Activated CD4-positive, alpha-beta T cell treated with anti-CD3 and anti-CD28 coated beads for 1 hour (primary cell): ENCODE measurements around the gene REX1BD.
"Not testable (repeated sequence)": the region's sequence is repeated elsewhere in the genome, so short reads cannot be mapped to it uniquely, and the experiment has no call there.

ENCODE experiments used
- DNase-seq: peaks from one replicate; pipeline ENCODE4 v3.0.0-alpha.2; 2020

REX1BD gene

DNA sequence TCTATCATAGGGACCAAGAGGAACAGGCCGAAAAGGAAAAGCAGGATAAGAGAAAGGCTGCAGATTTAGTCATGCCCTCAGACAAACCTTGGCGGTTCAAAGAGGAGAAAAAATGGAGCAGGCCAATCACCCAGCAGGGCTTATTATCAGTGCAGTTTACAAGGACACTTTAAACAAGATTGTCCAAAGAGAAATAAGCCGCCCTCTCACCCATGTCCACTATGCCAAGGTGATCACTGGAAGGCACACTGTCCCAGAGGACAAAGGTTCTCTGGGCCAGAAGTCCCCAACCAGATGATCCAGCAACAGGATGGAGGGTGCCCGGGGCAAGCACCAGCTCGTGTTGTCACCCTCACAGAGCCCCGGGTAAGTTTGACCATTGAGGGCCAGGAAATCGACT lies 8.3 kb upstream of the REX1BD start:
- no peak for DNase-seq

DNA sequence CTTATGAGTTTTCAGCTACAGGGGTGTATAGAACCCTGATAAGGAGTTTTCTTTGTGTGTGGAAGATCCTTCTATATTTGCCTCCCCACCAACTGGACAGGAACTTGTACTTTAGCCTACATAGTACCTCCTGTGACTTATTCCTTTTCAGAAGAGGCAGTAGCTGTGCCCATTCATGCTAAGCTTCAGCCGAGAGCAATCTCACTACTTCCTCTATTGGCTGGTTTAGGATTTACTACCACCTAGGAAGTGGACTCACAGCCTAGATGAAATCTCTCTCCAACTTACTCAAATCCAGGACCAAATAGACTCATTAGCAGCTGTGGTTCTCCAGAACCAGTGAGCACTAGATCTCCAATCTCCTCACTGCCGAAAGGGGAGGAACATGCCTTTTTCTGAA lies 2.3 kb upstream of the REX1BD start:
- DNase-seq = no peak

DNA sequence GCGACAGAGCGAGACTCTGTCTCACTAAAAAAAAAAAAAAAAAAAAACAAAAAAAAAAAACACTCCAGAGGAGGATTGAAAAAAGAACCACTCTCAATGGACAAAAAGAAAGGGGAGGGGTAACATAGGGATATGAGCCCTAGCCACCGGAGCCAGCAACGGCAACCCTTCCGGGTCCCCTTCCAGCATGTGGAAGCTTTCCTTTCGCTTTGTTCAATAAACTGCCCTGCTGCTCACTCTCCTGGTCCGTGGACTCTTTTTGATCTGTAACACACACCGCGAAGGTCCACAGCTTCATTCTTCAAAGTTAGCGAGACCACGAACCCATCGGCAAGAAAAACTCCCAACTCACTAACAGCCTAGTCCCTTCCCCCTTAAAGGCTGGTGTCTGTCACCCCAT lies 1.0 kb upstream of the REX1BD start:
- DNase-seq = no peak

DNA sequence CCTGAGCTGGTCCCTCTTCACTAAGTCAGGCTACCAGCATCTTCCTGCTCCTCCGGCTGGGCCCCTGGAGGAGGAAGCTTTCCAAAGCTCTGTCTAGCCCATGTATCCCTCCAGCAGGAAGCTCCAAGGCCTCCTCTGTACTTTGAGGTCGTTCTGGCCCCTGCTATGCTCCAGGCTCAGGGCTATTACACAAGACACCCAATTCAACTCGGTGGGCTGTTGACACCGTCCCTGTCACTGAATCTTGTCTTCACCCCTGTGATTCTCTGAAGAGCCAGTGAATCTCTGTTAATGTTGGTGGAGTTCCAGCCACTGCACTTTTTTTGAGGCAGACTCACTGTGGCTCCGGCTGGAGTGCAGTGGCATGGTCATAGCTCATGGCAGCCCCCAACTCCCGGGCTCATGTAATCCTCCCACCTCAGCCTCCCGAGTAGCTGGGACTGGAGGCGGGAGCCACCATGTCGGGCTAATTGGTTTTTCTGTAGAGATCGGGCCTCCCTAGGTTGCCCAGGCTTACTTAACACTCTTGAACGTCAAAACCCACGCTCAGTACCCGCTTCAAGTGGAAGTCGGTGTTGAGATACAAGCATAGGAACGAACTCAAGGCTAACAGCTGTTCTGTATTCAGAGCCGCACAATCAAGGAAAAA lies 512 bp upstream of the REX1BD start:
- DNase-seq = no peak

DNA sequence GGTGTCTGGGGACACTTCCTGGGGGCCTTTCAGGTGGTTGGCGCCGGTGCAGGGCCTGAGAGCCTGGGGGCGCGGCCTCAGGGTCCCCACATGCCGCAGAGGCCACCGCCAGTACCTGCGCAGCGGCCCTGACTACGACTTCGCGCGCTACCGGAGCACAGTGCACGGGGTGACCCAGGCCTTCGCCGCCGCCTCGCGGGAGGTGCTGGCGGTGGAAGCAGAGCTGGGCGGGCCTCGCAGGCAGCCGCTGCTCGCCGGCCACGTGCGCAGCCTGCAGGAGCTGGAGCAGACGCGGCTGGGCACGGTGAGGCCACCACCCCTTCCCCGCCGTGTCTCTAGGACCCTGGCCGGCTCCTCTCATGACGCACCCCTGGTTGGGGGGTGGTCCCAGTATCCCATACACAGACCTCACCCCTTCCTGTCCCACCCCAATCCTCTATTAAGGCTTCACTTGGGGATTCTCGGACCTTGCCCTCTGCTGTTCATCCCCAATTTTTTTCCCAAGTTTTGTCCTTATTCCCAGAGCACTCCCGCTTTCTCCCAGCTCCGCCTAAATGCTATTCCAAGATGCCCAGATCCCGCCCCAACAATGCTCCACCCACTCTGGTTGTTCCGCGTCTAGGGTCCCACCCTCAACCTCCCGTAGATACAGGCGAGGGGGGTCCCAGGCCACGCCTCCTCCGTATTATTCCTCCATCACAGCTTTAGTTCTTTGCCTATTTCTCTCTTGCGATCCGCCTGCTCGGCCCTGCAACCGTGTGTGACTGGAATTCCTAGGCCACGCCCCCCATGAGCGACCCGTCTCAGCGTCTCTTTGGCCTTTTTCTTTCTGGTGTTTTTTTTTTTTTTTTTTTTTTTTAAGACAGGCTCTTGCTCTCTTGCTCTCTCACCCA lies 1.0 kb downstream of the REX1BD start:
- peak; percentile 56 for DNase-seq

DNA sequence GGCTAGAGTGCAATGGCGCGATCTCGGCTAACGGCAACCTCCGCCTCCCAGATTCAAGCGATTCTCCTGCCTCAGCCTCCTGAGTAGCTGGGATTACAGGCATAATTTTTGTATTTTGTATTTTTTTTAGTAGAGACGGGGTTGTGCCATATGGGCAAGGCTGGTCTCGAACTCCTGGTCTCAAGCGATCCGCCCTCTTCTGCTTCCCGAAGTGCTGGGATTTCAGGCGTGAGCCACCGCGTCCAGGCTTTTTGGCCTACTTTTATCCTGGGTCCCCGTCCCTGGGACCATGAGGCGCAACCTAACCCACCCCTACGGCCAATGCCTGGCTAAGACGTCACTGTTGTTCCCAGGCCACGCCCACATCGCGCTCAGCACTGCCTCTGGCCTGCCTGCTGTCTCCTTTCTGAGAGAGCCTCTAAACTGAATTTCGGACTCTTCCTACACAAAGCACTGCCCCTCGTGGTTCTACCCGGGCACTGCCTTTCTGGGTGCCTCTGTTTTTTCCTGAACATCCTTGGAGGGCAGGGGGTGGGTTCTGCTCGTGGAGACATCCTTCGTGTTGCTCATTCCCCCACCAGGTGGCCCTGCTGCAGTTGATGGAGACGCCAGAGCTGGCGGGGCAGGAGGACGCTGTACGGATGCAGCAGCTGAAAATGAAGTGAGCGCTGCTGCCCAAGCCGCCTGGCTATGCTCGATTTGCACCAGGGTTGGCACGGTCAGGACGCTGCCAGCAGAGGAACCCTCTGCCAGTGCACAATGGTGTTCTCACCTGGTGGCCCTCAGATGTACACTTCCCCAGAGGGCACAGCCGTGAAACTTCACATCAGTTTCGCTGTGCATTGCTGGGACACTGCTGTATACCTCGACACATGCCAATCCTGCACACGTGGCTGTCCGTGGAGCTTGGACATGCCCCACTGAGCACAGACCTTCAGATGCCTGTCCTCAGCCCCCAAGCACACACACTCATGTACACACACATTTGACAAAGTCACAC lies 2.0 kb downstream of the REX1BD start:
- DNase-seq = no peak

DNA sequence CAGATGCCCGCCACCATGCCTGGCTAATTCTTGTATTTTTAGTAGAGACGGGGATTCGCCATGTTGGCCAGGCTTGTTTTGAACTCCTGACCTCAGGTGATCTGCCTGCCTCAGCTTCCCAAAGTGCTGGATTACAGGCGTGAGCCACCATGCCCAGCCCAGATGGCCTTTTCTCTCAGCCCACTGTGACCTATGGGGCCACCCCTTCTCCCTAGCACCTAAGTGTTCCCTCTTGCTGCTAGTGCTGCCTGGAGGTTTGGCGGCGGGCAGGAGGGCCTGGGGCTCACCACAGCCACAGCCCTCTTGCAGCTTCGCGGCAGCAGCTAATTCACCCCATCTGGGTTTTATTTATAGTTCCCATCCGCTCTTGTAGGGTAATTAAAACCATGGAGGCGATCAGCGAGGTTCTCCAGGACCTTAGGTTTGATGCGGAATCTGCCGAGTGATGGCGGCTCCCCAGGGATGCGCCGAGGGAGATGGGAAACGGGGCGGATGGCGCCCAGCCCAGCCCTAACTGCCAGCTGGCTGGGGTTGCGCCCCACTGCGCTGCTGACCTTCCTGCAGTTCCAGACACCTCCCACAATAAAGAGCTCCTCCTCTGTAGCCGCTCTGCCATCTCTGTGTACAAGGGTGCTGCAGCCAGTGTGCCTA lies 3.3 kb downstream of the REX1BD start:
- no peak for DNase-seq

DNA sequence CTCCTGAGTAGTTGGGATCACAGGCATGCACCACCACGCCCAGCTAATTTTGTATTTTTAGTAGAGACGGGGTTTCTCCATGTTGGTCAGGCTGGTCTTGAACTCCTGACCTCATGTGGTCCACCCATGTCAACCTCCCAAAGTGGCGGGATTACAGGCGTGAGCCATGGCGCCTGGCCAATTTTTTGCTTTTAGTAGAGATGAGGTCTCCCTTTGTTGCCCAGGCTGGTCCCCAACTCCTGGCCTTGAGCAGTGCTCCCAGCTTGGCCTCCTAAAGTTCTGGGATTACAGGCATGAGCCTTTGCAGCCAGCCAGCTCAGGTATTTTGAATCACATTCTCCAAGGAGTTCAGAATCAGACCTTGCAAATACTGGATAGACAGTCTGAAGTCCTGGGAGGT lies 4.1 kb downstream of the REX1BD start:
- not testable (repeated sequence) for DNase-seq

DNA sequence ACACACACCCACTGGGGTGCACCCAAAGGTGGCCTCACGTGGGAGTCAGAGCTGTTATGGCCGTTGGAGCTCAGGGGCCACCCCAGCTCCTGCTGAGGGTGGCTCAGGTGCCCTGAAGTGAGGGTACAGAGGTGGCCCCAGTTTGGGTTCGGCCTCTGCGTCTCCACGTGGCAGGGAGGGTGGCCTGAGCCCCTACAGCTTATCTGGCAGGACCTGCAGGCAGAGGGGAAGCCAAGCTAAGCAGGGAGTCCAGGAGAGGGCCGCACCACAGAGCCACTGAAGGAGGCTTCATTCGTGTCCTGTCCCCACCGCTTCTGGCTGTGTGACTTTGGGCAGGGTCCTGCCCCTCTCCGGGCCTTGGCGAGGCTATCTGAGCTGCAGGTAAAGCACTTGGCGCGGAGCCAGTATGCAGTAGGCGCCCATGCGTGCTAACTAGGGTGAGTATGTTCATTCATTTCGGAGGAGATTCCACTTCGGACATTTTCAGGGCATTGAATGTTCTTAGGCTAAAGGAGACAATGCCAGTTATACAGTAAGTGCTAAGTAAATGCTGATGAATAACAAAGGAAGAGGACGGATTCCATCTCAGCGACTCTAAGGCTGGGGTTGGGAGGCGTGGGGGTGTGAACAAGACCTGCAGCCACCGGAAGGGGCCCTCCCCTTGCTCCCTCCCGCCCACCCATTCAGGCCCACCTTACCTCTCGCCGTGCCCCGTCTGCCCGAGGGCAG lies 4.9 kb downstream of the REX1BD start:
- no peak for DNase-seq

DNA sequence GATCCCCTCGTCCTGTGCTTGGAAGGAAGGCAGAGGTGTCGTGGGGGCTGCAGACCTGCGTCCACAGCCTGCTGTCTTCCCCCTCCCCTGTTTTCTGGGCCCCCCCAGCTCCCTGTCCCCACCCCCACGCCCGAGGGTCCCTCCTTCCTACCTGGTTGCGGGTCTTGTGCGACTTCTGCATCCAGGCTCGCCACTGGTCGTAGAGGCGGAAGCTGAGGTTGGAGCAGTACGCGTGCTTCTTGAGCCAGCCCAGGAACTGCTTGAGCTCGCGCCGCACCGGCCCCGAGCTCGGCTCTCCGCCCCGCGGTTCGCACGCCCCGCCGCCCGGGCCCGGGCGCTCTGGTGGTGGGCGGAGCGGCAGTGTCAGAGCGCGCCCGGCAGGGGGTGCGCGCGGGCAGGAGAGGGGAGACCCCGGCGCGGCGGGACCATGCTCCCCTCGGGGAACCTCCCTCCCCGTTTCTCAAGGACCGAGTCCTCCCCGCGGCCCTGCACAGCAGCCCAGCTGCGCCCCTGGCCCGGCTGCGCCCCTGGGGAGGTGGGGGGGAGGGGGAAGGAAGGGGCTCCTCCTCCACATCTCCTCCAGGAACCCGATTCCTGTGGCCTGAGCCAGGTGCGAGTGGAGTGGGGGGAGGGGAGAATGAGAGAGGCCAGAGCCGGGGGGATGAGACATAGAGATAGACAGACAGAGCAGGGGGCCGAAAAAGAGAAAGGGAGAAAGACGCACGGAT lies 5.7 kb downstream of the REX1BD start:
- DNase-seq = peak; percentile 65

DNA sequence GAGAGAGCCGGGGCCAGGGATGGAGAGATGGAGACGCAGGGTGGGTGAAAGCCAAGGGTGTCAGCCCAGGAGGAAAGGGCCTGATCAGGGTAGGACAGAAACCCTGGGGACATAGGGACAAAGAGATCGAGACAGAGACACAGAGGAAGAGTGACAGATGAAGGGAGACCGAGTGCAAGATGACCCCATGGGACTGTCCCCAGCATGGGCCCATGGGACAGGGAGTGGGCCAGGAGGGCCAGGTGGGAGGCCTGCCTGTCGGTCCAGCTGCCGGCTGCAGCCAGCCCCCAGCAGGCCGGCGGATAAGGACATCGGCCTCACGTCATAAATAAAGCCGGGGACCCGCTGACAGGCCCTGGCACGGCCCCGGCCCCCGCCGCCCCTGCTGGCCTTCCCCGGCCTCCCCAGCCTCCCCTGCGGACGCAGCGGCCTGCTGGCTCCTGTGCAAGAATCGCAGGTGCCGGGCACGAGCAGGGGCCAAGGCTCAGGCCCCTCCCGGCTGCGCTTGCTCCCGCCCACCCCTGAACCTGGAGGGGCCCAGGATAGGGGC lies 6.3 kb downstream of the REX1BD start:
- no peak for DNase-seq

DNA sequence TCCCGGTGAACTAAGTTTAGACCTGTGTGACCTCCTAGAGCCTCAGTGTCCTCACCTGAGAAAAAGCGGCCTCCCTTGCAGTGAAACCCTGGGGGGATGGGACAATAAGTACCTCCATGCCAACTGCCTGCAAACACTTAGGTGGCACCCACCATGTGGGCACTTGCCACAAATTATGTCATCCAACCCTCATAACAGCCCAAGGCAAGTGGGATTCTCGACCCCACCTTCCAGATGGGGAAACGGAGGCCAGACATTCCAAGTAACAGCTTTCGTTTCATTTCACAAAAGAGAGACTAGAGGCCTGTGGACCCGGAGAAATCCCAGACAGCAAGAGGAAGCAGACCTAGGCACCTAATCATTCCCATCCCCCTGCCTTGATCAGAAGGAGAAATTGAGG lies 6.9 kb downstream of the REX1BD start:
- no peak for DNase-seq

DNA sequence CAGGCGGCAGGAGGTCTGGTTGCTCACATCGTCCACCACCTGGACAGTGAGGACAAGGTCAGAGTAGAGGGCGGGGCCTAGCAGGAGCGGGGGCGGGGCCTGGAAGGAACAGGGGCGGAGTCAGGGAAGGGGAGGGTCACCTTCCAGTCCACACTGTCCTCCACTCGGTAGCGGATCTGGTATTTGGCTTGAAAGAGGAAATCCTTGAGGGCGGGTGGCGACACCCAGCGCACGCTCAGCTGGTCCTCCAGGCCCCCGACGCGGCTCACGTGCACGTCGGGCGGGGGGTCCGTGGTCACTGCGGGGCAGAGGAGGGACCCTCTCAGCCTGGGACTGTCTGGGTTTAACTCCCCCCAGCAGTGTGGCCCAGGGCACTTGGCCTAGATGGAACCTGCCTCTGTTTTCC lies 8.2 kb downstream of the REX1BD start:
- no peak for DNase-seq

DNA sequence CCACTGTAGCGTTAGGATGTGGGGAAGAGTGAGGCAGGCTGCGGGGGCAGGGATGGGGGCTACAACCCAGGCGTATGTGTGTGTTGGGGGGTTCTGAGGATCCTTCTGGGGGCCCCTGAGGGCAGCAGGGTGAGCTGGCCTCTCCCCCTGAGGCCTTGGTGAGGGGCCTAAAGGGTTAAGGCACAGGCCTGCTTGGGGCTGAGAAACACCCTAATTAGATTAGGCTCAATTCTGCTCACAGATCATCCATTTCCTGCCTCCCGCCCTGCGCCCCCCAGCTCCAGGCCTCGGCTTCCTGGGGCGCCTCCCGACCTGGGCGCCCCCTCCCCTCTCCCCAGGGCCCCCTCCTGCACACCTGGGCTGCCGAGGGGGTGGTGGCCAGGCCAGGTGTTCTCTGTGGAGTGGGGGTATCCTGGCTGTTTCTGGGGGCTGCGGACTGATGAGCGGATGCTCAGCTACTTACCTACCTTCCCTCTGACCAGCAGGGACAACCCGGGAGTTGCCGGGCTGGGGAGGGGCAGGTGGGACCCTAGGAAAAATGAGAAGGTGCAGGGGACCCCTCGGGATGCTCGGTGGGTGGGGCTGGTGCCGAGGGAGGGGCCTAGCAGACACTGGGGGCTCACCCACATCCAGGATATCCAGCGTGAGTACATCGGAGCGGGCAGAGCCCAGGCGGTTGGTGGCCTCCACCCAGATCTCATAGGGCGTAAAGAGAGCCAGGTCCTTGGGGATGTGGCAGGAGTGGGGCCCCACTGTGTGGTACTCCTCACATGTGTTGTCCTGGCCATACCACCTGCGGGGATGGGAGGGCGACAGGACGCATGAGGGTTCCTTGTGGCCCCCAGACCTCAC lies 9.4 kb downstream of the REX1BD start:
- DNase-seq = no peak

DNA sequence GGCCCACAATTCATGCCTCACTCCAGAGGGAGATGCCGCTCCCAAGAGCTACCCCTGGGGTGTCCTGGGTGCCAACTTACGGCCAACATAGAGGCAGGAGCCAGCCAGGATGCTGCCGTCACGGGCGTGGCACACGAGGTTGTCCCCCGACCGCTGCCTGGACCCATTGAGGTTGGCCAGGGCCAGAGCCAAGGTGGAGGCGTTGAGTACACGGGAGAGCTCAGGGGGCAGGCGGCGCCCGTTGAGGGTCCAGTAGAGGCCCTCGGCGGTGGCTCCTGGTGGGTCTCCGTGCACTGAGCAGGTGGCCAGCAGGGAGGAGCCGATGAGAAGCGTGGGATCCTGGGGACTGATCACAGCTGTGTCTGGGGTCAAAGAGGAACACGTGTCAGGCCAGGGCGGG lies 10.9 kb downstream of the REX1BD start:
- no peak for DNase-seq

DNA sequence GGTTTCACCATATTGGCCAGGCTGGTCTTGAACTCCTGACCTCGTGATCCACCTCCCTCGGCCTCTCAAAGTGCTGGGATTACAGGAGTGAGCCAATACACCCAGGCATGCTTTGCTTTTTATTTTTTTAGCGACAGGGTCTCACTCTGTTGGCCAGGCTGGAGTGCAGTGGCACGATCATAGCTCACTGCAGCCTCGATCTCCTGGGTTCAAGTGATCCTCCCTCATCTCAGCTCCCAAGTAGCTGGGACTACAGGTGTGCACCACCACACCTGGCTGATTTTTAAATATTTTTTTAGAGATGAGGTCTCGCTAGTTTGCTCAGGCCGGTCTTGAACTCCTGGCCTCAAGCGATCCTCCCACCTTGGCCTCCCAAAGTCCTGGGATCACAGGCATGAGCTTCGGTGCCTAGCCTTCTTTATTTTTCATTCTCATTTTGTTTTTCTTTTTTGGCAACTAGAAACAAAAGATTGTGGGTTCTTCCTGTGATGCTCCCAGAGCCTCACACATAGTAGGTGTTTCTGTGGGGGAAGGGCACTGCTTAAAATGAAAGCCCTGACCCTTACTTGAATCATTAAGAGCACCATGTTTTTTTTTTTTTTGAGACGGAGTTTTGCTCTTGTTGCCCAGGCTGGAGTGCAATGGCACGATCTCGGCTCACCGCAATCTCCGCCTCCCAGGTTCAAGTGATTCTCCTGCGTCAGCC lies 12.2 kb downstream of the REX1BD start:
- DNase-seq = not testable (repeated sequence)

DNA sequence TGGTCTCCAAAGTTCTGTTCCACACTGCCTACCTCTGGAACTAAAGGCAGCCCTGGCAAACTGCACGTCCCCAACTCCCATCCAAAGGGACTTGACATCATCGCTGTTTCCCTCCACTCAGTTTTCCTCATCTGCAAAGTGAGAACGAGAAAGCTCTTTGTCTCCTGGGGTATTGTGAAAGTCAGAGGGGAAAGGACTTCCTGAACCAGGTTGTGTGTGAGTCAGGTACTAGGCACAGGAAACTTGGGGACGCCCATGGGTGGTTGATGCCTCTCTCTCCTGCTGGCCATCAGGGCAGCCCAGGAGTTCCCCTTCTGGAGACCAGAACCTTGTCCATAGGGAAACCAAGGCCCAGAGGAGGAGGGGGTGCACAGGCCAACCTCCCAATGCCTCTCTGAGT lies 13.3 kb downstream of the REX1BD start:
- DNase-seq = no peak

DNA sequence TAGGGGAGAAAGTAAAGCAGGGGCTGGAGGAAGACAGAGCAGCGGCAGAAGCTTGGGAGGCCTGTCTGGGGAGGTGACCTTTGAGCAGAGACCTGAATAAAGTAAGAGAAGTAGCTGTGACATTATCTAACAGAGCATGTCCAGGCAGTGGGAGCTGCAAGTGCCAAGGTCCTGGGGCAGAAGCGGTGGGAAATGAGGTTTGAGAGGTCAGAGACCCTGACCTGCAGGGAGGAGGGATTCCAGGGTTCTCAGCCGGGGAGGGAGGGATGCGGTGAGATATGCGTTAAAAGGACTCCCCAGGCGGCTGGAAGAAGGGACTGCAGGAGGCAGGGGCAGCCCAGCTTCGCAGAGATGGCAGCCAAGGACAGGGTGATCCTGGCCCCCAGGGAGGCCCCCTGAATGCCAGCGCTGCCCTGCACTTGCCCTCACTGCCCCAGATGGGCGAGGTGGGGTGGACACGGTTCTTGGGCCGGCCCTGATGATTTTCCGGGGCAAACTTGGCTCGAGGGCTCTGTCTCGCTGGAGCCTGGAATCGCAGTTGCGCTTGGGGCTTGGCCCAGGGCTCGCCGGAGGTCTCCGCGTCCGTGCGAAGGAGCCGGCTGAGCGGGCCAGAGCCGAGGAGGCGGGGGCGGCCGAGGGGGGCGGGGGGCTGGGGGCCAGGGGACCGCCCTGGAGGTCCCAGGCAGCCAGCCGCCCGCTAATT lies 14.8 kb downstream of the REX1BD start:
- no peak for DNase-seq
